ENCODE results near the gene POLR1D.
A peak's percentile ranks its signal among the peaks of the same experiment; 100 is the strongest.
"Not testable (repeated sequence)": the region's sequence is repeated elsewhere in the genome, so short reads cannot be mapped to it uniquely, and the experiment has no call there.

POLR1D gene

GRCh38 chr13:27617881-27618321 lies 3.8 kb upstream of the POLR1D start:
- DNase-seq (ENCODE audit: low read depth in 2 of 2): no peak

DNA sequence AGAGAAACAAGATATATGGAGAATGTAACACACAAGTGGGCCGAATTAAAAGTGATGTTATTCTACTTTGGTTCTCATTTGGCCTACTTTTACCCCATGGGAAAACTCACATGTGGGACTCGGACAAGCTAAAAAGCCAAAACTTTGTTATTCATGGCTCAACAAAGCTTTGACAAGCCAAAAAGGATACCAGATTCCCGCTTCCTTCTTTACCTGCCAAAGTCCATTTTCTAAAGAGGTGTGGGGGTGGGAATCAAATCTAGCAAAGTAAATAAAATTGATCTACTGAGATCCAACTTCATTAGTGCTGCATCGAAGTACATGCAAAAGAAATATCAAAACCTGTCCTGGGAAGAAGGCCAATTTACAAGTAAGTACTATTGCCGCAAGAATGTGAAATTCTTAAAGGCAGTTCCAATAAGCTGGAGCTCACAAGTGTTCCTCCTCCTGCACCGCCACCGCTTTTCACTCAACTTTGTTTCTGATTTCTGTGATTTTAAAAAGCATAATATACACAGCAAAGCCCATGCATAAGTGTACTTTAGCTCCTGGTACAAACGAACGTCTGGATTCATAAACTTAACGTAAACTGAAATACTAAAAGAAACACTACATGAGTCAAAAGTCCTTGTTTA lies 2.5 kb upstream of the POLR1D start:
- DNase-seq (ENCODE audit: low read depth in 2 of 2): no peak

- peak; percentile 28 to 30 for DNase-seq (ENCODE audit: low read depth in 2 of 2)
These were observed 1.8 kb upstream of the POLR1D start for GRCh38 chr13:27619728-27620376.

DNA sequence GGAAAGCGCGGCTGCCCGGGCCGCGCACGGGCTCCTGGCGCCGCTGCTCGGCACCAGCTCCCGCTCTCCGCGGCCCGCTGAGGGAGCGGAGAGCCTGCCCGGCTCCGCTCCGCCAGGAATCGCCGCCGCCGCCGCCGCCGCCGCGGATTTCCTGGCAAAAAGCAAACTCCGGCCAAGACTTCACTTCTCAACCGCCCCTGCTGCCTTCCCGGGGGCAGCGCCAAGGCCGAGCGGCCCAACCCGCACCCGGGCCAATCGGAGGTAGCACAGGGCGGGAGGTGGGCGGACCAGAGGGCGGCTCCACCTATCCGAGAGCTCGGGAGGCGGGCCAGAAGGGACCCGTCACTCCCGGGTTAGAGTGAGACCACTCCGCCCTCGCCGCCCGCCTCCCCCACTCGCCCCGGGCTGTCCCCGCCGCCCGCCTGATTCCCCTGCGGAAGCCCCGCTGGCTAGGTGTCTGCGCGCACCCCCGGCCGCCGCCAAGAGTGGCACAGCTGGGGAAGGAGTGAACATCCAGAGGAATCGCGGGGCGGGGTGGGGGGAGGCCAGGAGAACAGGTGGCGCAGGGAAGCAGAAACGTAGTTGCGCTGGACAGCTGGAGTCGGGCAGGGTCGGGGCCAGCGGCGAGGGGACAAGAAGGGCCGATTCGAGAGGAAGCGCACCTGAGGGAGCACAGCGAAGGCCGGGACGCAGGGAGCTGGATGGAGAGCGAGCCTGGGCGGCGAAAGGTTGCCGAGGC lies 1.1 kb upstream of the POLR1D start, which contains the start of gene LNX2:
Gene LNX2 (minus strand): TSS at position 153 of the 739 bp plus-strand sequence. CDS start 38,826 bp downstream, outside the sequence.
- DNase-seq (ENCODE audit: low read depth in 2 of 2): peak; percentile 96 to 97

- no peak for DNase-seq (ENCODE audit: low read depth in 2 of 2)
These were observed 651 bp upstream of the POLR1D start for GRCh38 chr13:27621116-27621365.

- no peak for DNase-seq (ENCODE audit: low read depth in 2 of 2)
These were observed 569 bp downstream of the POLR1D start for GRCh38 chr13:27622102-27622820.

- no peak for DNase-seq (ENCODE audit: low read depth in 2 of 2)
These were observed 1.2 kb downstream of the POLR1D start for GRCh38 chr13:27622881-27623280.

DNA sequence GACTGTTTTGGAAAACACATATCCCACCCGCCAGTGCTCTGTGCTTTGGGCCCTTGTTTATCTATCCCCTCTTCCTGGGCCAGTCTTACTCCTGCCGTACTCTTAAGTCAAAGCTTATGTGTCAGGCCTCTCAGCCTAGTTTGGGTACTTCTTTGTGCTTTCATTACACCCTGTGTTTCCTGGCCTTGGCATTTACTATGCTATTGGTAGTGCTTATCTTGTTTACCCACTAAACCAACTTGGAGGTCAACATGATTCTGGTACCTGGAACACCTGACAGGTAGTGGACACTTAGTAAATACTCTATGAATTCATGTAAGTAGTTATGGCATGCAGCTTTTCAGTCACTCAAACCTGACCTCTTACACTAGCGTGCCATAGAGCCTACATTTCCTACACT lies 2.4 kb downstream of the POLR1D start:
- no peak for DNase-seq (ENCODE audit: low read depth in 2 of 2)

- DNase-seq (ENCODE audit: low read depth in 2 of 2): no peak
These were observed 4.1 kb downstream of the POLR1D start for GRCh38 chr13:27625839-27626238.

DNA sequence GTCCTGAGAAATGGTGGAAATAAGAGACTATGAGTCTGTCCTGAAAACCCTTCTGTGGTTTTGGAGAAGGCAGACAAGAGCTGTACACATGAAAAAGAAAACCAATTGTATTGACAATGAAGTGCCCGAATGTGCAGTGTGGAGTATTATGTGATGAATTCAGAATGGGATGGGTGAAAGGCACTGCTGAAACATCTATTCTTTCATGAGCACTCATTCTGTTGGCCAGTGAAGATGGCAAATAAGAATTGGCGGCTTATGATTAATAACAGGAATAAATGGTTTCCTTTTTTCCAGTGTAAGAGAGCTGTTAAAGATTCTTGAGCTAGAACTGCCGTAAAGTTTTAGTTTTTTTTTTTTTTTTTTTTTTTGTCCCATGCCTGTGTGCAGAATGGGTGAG lies 5.7 kb downstream of the POLR1D start:
- DNase-seq (ENCODE audit: low read depth in 2 of 2): no peak

GRCh38 chr13:27628081-27628480 lies 6.4 kb downstream of the POLR1D start:
- no peak for DNase-seq (ENCODE audit: low read depth in 2 of 2)

DNA sequence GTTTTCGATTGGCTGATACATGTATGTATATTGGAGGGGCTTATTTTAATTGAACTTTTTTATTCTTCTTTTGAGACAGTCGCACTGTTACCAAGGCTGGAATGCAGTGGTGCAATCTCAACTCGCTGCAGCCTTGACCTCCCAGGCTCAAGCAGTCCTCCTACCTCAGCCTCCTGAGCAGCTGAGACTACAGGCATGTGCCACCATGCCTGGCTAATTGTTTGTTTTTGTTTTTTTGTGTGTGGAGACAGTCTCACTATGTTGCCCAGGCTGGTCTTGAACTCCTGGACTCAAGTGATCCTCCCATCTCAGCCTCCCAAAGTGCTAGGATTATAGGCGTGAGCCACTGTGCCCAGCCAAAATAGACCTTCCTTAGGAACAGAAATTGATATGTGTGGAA lies 7.1 kb downstream of the POLR1D start:
- DNase-seq (ENCODE audit: low read depth in 2 of 2): not testable (repeated sequence)

DNA sequence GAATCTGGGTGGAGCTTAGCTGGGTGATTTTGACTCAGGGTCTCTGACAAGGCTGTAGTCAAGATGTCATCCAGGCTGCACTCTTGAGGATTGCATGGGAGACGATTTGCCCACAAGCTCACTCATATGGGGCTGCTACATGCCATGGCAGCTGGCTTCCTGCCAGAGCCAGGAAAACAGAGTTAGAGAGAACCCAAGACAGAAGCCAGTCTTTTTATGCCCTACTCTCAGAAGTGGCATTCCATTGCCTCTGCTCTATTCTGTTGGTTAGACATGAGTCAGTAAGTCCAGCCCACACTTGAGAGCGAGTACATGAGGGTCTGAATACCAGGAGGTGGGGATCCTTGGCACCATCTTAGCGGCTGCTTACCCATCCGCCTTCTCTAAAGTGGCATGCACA lies 9.5 kb downstream of the POLR1D start:
- DNase-seq (ENCODE audit: low read depth in 2 of 2): no peak

DNA sequence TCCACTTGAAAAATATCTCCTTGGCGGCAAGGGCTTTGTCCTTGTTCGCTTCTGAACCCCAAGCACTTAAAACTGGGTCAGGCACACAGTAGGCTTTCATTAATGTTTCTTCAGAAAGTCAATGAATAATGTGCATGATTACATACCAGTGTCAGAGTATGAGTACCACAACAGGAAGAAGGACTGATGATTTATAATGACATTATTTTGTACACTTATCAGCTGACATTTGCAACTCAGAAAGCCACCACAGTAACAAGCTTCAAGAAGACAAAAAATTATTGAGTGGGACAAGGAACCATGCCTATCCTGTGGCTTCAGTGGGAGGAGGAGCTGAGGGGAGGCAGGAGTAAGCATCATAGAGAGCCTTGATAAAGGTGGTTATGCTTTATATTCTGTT lies 10.0 kb downstream of the POLR1D start:
- no peak for DNase-seq (ENCODE audit: low read depth in 2 of 2)

- no peak for DNase-seq (ENCODE audit: low read depth in 2 of 2)
These were observed 10.5 kb downstream of the POLR1D start for GRCh38 chr13:27632214-27632613.

DNA sequence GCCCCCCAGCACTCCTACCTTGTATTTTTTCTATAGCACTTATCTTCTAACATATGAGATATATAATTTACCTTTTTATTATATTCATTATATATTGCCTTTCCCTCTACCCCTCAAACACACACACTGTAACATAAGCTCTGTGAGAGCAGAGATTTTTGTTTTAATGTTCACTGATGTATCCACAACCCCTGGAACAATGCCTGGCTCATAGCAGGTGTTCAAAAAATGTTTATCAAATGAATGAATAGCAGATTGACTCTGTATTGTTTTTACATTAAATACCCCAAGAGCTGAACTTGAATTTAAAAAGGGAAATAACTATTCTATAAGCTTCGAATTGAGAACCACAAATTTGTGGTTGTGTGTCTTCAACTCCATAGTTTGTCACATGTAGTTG lies 11.0 kb downstream of the POLR1D start:
- no peak for DNase-seq (ENCODE audit: low read depth in 2 of 2)

- no peak for DNase-seq (ENCODE audit: low read depth in 2 of 2)
These were observed 12.5 kb downstream of the POLR1D start for GRCh38 chr13:27634231-27634630.

GRCh38 chr13:27634791-27635190 lies 13.1 kb downstream of the POLR1D start:
- no peak for DNase-seq (ENCODE audit: low read depth in 2 of 2)

DNA sequence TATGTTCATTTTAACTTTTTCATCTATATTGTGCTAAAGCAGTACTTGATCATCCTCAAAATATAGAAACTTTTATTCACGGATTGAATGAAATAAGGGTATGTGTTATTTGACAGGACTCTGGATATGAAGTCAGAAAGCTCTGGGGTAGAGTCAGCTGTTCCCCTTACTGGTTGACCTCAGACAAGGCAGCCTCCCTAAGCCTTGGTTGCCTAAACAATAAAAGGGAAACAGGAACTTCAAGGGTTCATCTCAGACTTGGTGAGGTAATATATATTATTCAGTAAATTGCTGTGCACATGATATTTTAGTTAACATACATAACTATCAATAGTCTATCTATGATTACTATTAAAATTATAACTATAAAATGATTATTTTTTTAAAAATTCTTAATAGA lies 13.6 kb downstream of the POLR1D start:
- DNase-seq (ENCODE audit: low read depth in 2 of 2): no peak

DNA sequence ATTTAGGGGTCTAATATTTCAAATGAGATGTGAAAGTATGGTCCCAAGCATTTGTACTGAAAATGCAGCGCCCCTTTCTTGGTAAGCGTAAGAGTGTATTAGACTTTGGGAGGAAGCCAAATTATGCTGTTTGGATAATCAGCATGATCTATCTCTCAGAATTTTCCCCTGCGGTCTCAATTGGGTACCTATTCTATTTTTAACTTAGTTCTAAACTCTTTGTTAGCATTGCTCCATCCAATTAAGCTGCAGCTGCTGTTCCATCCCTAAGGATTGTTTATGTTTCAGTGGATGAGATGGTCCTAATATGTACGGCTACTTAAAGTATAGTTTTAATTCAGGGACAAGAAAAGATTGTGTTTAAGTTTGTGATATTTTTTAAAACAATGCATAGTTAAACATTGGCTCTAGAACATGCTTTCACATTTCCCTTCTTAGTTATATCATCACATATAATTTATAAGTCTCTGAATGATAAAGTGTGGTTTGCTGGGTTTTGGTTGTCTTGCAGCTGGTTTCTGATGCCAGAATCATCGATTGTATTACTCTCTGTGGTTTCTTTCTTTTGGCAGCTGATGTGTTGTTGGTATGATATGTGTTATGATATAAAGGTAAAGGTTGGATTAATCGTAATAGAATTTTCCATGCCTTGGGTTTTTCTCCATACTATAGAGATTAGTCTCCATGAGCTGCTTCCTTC lies 15.0 kb downstream of the POLR1D start:
- DNase-seq (ENCODE audit: low read depth in 2 of 2): no peak

GRCh38 chr13:27637289-27637626 lies 15.6 kb downstream of the POLR1D start:
- no peak for DNase-seq (ENCODE audit: low read depth in 2 of 2)

DNA sequence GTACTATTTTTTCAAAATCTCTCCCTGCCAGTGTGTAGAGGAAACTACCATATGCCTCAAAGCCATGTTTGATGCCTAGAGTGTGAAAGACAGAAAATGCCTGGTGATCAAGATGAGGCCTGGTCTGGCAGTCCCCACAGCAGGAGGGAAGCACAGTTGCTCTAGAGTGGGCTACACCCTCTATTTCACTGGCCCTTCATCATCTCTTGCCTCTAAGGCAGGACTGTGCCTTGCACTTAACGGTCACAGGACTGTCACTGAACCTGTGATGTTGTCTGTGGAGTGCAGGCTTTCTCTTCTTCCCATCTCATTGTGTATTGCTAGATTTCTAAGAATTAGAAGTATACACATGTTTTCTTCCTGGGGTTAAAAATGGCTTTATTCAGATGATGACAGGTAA lies 16.3 kb downstream of the POLR1D start:
- DNase-seq (ENCODE audit: low read depth in 2 of 2): no peak
